GM10847 (cell line): ENCODE measurements around the gene MYOM3.

Experiments used
- POLR2A ChIP-seq: IDR thresholded peaks from 2 replicates; pipeline ENCODE4 v1.6.1; 2011; ENCODE audit not compliant: insufficient read length; ENCODE audit errors: extremely low read depth

The MYOM3 gene

GRCh38 chr1:24108334-24109165 is 3.4 kb downstream of the MYOM3 start:
- no peak for TF ChIP-seq POLR2A

DNA sequence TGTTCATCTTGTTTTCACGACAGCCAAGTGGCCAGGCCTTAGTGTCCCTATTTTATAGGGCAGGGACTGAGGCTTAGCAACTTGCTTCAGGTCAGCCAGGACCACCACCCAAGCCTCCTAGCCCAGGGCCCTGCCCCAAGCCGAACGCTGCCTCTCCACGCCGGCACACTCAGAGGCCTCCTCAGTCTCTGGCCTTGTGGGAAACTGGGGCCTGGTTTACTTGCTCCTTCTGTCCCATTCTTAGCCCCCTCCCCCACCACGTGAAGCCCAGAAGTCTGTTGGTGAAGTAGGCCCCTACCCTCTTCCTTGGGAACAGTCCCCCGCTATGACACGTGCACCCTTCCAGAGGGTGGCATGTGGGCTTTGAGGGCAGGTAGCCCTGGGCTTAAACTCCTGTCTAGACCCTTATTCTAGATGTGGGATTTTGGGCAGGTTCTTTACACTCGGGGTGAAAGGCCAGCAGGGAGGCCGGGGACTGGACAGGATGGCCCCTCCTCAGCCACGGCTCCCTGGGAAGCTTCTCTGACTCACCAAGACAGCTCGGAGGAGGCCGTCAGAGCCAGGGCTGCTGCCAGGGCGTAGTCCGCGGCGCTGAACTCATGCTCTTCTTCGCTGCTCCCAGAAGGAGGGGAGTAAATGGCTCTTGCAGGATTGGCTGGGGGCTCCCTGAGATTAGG is 4.3 kb downstream of the MYOM3 start:
- TF ChIP-seq POLR2A = no peak

DNA sequence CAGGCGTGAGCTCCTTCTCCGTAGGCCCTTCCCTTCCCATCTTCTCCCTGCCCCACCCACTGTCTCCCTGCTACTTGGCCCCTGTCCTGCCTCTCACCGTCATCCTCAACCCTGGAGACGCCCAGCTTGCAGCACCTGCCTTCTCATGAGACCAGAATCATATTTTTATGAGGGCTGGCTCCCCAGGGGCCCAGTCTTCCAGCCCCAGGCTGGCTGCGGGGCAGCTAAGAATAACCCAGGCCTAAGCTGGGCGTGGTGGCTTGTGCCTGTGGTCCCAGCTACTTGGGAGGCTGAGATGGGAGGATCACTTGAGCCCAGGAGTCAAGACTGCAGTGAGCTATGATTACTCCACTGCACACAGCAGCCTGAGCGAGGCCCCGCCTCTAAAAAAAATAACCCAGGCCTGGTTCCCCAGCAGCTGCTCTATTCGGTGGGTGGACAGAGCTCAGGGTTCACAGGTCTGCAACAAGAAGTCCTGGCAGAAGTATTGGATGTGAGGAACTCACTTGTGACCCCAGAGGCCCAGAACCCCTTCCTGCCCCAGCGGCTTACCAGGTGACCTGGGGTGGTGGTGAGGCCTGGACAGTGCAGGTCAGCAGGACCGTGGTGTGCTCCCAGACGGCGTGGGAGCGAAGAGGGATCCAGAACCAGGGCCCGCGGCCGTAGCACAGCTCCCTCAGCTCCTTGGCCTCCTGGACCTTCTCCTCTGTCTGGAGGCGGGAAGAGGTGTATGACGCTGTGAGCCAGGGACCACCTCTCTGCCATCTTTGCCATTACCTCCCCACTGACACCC is 6.4 kb downstream of the MYOM3 start:
- no peak for TF ChIP-seq POLR2A

- no peak for TF ChIP-seq POLR2A
These were observed 7.1 kb downstream of the MYOM3 start for GRCh38 chr1:24104854-24105253.

- no peak for TF ChIP-seq POLR2A
These were observed 8.1 kb downstream of the MYOM3 start for GRCh38 chr1:24103879-24104278.

DNA sequence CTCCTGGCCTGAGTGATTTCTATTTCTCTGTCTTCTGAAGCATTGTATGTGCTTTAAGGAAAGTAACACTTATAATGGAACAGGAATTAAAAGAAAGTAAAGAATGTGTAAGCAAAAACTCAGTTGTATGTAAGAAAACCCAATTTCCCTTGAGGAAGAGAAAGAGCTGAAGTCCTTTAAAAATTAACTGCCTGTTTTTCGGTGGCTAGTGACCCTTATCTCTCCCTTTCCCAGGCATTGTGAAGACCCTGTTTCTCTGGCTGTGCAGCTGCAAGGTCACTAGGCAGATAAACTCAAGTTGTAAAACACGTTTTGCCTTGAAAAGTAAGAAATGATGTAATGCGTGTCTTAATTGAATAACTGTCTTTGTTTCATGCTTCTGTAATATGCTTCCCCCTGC is 8.5 kb downstream of the MYOM3 start:
- TF ChIP-seq POLR2A = no peak

GRCh38 chr1:24102961-24103360 is 9.0 kb downstream of the MYOM3 start:
- TF ChIP-seq POLR2A = no peak

GRCh38 chr1:24101796-24102586 is 9.9 kb downstream of the MYOM3 start:
- no peak for TF ChIP-seq POLR2A

DNA sequence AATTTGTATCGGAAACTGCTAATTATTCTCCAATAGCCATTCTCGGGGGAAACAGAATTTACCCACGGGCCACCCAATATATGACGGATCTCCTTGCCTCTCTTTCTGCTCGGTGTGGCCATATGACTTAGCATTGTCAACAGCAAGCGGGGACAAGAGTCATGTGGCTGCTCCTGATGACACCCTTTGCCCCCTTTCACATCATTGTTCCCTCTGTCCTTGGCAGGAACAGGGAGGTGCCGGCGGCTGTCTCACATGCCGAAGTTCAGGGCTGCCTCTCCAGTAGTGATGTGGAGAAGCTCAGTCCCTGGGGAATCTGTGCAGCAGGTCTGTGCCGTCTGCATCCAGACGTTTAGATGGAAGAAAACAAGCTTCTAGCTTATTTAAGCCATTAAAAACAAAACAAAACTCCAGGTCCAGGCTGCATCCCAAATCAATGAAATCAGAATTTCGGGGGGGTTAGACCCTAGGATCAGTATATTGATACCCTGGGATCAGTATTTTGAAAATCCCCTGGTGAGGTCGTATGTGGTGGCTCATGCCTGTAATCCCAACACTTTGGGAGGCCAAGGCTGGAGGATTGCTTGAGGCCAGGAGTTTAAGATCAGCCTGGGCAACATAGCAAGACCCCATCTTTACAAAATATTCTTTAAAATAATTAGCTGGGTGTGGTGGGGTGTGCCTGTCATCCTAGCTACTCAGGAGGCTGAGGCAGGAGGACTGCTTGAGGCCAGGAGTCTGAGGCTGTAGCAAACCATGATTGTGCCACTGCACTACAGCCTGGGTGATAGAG is 10.8 kb downstream of the MYOM3 start:
- no peak for TF ChIP-seq POLR2A

DNA sequence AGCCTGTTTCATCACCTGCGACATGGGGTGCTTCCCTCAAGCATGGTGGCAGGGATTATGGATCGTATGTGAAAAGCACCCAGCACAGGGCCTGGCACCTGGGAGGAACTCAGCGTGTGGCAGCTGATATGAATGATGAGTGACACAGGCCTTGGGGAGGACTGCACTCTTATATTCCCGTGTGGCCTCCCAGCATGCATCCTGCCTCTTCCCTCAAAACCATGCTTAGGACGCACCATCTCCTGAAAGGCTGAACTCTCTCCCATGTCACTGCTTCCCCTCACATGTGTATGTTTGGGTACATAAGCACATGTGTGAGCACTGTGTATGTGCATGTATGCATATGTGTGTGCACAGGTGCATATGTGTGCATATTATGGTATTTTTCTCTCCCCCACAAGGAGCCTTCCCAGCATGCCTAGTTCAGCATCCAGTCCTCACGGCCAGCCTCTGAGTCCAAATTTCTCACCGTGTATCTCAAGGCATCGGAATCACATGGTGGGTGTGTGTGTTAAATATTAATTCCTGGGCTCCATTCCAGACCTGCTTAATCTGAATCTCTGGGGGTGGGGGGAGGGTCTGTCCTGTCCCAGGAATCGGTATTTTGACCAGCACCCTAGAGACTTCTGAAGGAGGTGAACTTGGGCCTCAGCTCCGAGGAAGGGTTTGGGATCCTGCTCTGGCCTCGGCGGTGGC is 12.8 kb downstream of the MYOM3 start:
- TF ChIP-seq POLR2A = no peak

DNA sequence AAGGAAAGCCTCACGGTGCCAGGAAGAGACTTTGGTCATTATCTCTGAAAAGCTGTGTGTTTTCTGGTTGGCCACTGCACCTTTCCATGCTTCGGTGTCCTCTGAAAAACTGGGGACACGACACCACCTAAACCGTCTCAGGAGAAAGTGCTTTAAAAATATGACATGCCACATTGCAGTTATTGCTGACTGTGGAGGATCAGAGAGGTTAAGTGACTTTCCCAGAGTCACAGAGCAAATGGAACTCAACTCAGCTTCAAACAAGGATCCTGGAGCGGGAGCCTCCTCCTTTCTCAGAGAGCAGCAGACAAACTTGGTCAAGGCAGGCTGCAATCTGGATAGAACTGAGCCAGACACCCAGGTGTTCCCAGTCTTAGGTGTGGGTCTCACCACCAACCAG is 13.8 kb downstream of the MYOM3 start:
- no peak for TF ChIP-seq POLR2A

- no peak for TF ChIP-seq POLR2A
These were observed 14.3 kb downstream of the MYOM3 start for GRCh38 chr1:24097663-24098062.

GRCh38 chr1:24096739-24097103 is 15.2 kb downstream of the MYOM3 start:
- TF ChIP-seq POLR2A = no peak
